AG04450 (cell line): ENCODE data around the gene MRPL46. TPM values are rescaled to one million over a fixed set of nuclear protein-coding genes. Genes with fewer than 3 reads are reported as not detected.
A peak's percentile ranks its signal among the peaks of the same experiment; 100 is the strongest.

Experiments used
- CTCF ChIA-PET: fragments of 300-600, 350-600 bp; formaldehyde crosslinking; extraction: SDS; loops from one replicate; lab custom pipeline; 2022; ENCODE audit warnings: antibody characterized with exemption, inconsistent platforms; lab: Charles Lee
- POLR2A ChIA-PET: fragments of 350-600 bp; formaldehyde crosslinking; extraction: SDS; loops from one replicate; lab custom pipeline; 2021; ENCODE audit warnings: antibody characterized with exemption, inconsistent platforms; lab: Yijun Ruan, JAX
- DNase-seq: peaks from one replicate; pipeline ENCODE4 v3.0.0-alpha.2; 2011; ENCODE audit warnings: low read depth, low spot score
- H3K27ac ChIP-seq: one replicate; pipeline ENCODE4 v1.5.1; 2012; ENCODE audit warnings: low read depth, low read length, control low read depth
- H3K27me3 ChIP-seq: one replicate; pipeline ENCODE4 v1.6.0; 2012; ENCODE audit warnings: low read length; ENCODE audit not compliant: control insufficient read depth, insufficient read depth
- H3K4me3 ChIP-seq: 2 replicates; pipeline ENCODE4 v1.5.1; 2011; ENCODE audit warnings: mild to moderate bottlenecking, low read depth, low read length, control low read depth
- H3K9me3 ChIP-seq: 2 replicates; pipeline ENCODE4 v1.5.1; 2012; ENCODE audit warnings: low read length; ENCODE audit not compliant: control insufficient read depth, insufficient read depth
- polyA plus RNA-seq: library from polyadenylated mRNA; depleted of rRNA; stranded (reverse); fragments of >200 nt; gene quantifications from 2 replicates; pipeline ENCODE4 v1.2.3, GENCODE V29; 2011
- TF ChIP-seq, protein P1 (sequence below): IDR thresholded peaks from 2 replicates; pipeline ENCODE4 v1.5.1; 2011; ENCODE audit warnings: low read depth, low read length, control low read depth, inconsistent platforms

MRPL46 gene
- polyA plus RNA-seq, 1 experiment = 28.0 TPM

DNA sequence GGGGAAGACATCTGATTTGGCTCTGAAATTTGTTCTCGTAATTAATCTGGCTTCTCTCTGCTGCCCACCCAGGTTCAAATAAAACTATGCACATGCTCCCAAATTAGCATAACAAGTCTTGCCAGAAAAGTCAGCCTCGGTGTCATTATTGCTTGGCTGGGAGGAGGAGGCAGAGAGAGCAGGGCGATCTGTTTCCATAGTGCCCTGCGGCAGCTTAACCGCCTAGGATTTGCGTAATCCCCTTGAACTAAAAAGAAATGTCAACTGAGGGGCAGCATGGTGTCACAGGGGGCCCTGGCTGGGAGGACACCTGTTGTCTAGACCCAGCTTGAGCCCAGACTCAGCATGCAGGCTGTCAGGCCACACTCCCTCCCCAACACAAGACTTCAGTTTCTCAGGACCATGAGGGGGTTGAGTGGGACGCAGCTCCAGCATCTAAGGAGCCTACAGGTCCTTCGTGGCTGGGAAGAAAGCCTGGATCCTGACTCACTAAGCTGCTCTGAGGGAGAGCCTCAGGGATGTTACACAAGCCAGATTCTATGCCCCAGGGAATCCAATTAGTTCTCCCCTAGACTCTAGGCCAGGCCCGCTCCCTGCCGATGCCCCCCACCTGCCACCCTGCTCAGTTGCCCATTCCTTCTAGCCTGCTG lies 17.6 kb upstream of the MRPL46 start:
- CTCF ChIA-PET = no interaction called here

DNA sequence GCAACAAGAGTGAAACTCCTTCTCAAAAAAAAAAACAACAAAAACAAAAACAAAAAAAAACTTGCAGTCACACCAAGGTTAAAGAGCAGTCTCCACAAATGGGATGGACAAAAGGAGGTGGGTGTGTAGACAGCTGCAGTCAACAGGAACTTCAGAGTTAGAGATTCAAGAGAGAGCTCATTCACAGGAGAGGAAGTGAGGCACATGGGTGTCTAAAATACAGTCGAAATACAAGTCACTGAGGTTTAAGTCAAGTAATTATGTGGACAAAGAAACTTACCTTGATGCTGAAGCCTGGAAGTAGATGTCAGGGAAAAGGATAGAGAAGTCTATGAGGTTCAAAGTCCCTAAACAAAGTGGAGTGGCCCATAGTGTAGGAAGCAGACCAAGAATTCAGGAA lies 15.1 kb upstream of the MRPL46 start:
- TF ChIP-seq, protein P1, sequence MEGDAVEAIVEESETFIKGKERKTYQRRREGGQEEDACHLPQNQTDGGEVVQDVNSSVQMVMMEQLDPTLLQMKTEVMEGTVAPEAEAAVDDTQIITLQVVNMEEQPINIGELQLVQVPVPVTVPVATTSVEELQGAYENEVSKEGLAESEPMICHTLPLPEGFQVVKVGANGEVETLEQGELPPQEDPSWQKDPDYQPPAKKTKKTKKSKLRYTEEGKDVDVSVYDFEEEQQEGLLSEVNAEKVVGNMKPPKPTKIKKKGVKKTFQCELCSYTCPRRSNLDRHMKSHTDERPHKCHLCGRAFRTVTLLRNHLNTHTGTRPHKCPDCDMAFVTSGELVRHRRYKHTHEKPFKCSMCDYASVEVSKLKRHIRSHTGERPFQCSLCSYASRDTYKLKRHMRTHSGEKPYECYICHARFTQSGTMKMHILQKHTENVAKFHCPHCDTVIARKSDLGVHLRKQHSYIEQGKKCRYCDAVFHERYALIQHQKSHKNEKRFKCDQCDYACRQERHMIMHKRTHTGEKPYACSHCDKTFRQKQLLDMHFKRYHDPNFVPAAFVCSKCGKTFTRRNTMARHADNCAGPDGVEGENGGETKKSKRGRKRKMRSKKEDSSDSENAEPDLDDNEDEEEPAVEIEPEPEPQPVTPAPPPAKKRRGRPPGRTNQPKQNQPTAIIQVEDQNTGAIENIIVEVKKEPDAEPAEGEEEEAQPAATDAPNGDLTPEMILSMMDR = no peak
- no peak for DNase-seq
- ChIA-PET CTCF (no interaction called here), POLR2A (no interaction called here)
- Histone ChIP-seq H3K4me3 (no peak overlapping the region), H3K27me3 (no peaks in the 10 kb centered on the region), H3K27ac (no peak overlapping the region), H3K9me3 (no peaks in the 10 kb centered on the region)

More for the DNA sequence above, 17.6 kb upstream of the MRPL46 start:
- TF ChIP-seq, protein P1 = no peak
- H3K27ac ChIP-seq = no peak overlapping the region
- POLR2A ChIA-PET = no interaction called here
- no peak overlapping the region for H3K4me3 ChIP-seq
- H3K9me3 ChIP-seq = no peaks in the 10 kb centered on the region; the same call in 1 of the 2 replicates
- no peak for DNase-seq
- H3K27me3 ChIP-seq = no peaks in the 10 kb centered on the region

GRCh38 chr15:88480981-88481380 lies 13.8 kb upstream of the MRPL46 start:
- no peak for DNase-seq
- H3K9me3 ChIP-seq = no peaks in the 10 kb centered on the region
- ChIA-PET POLR2A (no interaction called here), CTCF (no interaction called here)
- H3K27ac ChIP-seq = no peak overlapping the region
- H3K4me3 ChIP-seq = no peak overlapping the region
- no peaks in the 10 kb centered on the region for H3K27me3 ChIP-seq
- TF ChIP-seq, protein P1 = no peak

DNA sequence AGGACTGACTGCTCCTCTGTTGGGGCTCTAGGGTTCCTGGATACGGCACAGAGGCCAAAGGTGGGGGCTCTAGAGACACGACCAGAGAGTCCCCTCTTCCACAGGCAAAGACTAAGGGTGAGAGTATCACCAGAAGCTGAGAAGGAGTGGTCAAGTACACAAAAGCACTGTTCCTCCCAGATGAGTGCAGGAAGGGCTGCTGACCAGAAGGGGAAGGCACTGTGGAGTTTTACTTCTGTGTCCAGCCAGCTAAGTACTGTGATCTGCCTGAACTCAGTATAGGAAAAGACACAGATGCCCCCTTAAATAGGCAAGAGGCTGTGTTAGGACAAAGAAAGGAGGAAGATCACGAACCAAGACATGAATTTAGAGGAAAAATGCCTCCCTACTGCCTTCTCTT lies 12.0 kb upstream of the MRPL46 start:
- TF ChIP-seq, protein P1 = 0 out of 2 replicates have a peak, but pooled peaks have one; percentile 15
- CTCF ChIA-PET = no interaction called here
- Histone ChIP-seq H3K27ac (no peak overlapping the region), H3K27me3 (no peaks in the 10 kb centered on the region), H3K9me3 (no peaks in the 10 kb centered on the region), H3K4me3 (no peak overlapping the region)
- POLR2A ChIA-PET = no interaction called here
- no peak for DNase-seq

DNA sequence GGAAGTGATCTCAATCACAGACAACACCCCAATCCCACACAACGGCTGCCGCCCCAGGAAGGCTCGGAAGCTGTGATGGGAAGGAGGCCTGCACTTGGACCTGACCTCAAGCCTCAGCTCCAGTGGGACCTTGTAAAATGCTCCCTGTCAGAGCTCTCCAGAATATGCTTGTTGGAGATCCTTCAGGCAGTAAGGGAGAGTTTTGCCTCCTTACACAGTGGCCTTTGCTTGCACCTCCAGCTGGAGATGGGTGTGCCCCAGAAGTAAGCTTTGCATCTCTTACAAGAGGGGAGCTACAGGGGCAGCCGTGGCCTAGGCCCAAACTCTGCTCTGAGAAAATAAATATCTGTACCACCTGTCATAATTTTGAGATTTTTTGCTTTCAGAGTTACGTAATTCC lies 10.7 kb upstream of the MRPL46 start:
- no peaks in the 10 kb centered on the region for H3K9me3 ChIP-seq
- TF ChIP-seq, protein P1 = no peak
- POLR2A ChIA-PET = no interaction called here
- no peak overlapping the region for H3K27ac ChIP-seq
- no peaks in the 10 kb centered on the region for H3K27me3 ChIP-seq
- no peak overlapping the region for H3K4me3 ChIP-seq
- no peak for DNase-seq
- CTCF ChIA-PET = interaction anchor here (1.2 to 2.1 kb wide), 8 partner anchors 11 to 357 kb away, joined by 3 to 16 read pairs (median 4); partner anchors contain the start of genes AEN, MRPL46 and MRPS11
